GM20000 (cell line): Measurements from ENCODE around the gene GREM2.

Experiments used
- DNase-seq: peaks from one replicate; pipeline ENCODE4 v3.0.0; 2012; ENCODE audit warnings: low spot score
- CTCF ChIP-seq: IDR thresholded peaks from 2 replicates; pipeline ENCODE4 v1.5.1; 2012; ENCODE audit warnings: mild to moderate bottlenecking, control low read depth; ENCODE audit errors: extremely low read depth, missing control alignments

Gene GREM2

GRCh38 chr1:240598216-240599001, 13.5 kb downstream of the GREM2 start:
- no peak for DNase-seq
- no peak for TF ChIP-seq CTCF

- no peak for TF ChIP-seq CTCF
- DNase-seq: no peak
These were observed 14.7 kb downstream of the GREM2 start for GRCh38 chr1:240597153-240597745.

DNA sequence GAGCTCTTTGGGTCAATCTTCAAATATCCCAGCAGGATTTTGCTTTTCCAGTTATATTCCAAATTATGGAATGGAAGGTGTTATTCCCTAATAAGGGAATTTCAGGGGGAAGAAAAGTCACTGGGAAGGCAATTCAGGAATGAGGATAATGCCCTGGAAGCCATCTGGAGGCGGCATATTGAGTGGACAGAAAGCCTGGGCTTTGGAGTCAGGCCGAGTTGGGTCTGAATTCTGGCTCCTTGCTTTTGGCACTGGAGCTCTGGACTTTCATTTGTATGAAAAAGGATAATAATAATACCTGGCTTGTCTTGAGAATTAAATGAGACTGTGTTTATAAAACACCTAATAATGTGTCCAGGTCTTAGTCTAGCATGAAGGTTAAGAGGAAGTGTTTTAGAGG, 16.5 kb downstream of the GREM2 start:
- no peak for DNase-seq
- no peak for TF ChIP-seq CTCF

DNA sequence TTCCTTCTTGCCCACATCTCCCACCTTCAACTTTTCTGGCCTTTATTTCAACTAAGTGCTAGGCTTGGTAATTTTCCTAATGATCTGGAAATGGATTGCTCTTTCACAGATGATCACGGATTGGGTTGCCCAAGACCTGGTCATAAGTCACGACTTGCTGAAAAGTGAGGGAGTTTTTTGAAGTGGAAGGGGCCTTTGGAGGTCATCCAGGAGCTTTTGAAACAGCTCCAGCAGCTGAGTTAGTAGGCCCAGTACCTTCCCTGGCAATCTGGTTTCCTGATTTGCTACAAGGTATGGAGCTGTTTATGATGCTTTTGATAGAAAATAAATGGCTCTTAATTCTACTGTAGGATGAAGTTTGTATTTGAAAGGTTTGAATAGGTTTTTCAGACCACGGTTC, 20.4 kb downstream of the GREM2 start:
- no peak for DNase-seq
- TF ChIP-seq CTCF: no peak

GRCh38 chr1:240591078-240591477, 20.9 kb downstream of the GREM2 start:
- TF ChIP-seq CTCF: no peak
- DNase-seq: no peak

GRCh38 chr1:240589585-240590110, 22.3 kb downstream of the GREM2 start:
- TF ChIP-seq CTCF: no peak
- DNase-seq: no peak

DNA sequence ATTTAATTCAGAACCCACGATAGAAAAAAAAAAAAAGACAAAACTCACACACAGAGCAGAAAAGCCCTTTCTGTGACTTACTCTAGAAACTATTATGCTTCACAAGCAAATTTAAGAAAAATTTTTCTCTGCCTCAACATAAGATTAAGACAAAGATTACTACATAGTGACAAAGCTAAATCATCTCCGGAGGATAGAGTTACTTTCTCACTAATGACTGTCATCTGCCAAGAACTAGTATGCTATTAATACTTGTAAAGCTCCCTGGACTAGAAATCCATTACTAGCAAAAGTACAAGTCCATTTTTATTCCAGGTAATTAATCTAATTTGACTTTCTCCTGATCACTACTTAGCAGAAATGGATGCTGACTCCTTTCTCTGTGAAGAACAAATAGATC, 25.9 kb downstream of the GREM2 start:
- no peak for TF ChIP-seq CTCF
- DNase-seq: no peak
